Thoracic aorta (tissue), 2 donors: ENCODE measurements around the gene CDC25B. TPM values are rescaled to one million over a fixed set of nuclear protein-coding genes. Genes with fewer than 3 reads are reported as not detected.

Experiments used
- ATAC-seq: fragments of 150-250 bp; one replicate; pipeline ENCODE4 v1.8.0; 2017; ENCODE audit warnings: low read depth; ENCODE audit not compliant: insufficient number of reproducible peaks, low FRiP score
- DNase-seq: peaks from one replicate; pipeline ENCODE4 v3.0.0-alpha.2; 2020; ENCODE audit warnings: low spot score
- H3K27ac ChIP-seq, 2 donors: fragments of 200-600 bp; sonication (generic); 1 replicate in 1 of 2; 2 replicates in 1 of 2; pipeline ENCODE4 v1.5.1; 2016; ENCODE audit warnings: mild to moderate bottlenecking in 2 of 2, moderate library complexity in 2 of 2
- H3K27me3 ChIP-seq: fragments of 200-600 bp; sonication (generic); replicated peaks from 2 replicates; pipeline ENCODE4 v1.6.0; 2016; ENCODE audit warnings: mild to moderate bottlenecking; ENCODE audit not compliant: insufficient read depth
- H3K36me3 ChIP-seq: fragments of 200-600 bp; sonication (generic); one replicate; pipeline ENCODE4 v1.5.1; 2016
- H3K4me1 ChIP-seq, 2 donors: fragments of 200-600 bp; sonication (generic); 1 replicate in 1 of 2; 2 replicates in 1 of 2; pipeline versions ENCODE4 v1.5.1 to v1.6.0; 2016; ENCODE audit warnings: low read depth in 2 of 2, mild to moderate bottlenecking in 1 of 2; ENCODE audit not compliant: control insufficient read depth in 1 of 2
- H3K4me3 ChIP-seq: fragments of 200-600 bp; sonication (generic); 2 replicates; pipeline ENCODE4 v1.5.1; 2016; ENCODE audit warnings: mild to moderate bottlenecking
- H3K9me3 ChIP-seq: fragments of 200-600 bp; sonication (generic); 2 replicates; pipeline ENCODE4 v1.5.1; 2016
- total RNA-seq, 2 donors: library from RNA; depleted of rRNA; stranded (reverse); fragments of >200 nt; gene quantifications; one replicate each; pipeline versions ENCODE4 v1.1.0 to v1.2.3, GENCODE V29; 2016
- TF ChIP-seq, protein P1 (sequence below): fragments of 200-600 bp; sonication (generic); IDR thresholded peaks from one replicate; pipeline ENCODE4 v1.5.1; 2019; ENCODE audit warnings: antibody characterized with exemption

The CDC25B gene
- total RNA-seq, 2 donors from 2014 or later = 28.4 to 41.8 TPM

DNA sequence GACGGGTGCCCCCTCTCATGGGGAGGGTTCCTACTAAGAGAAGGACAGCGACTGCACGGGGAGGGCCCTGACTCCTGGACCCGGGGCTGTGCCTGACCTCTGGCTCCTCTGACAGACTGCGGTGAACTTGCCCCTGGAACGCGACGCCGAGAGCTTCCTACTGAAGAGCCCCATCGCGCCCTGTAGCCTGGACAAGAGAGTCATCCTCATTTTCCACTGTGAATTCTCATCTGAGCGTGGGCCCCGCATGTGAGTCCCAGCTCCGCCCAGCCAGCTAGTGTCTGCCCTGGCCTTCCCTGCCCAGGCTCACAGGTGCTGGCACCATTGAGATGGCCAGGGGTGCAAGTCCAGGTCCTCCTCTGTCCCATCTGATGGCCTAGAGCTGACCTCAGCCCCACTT, 7.2 kb downstream of the CDC25B start:
- Histone ChIP-seq H3K27ac (no peak overlapping the region), H3K27me3 (no peaks in the 10 kb centered on the region), H3K36me3 (peaks cover 45% of the 10 kb centered on the region), H3K4me1 (peaks cover 23 to 49% of the 10 kb centered on the region in 2 donors), H3K9me3 (no peaks in the 10 kb centered on the region), H3K4me3 (no peak overlapping the region)
- DNase-seq = no peak
- ATAC-seq = no peak
- TF ChIP-seq, protein P1, sequence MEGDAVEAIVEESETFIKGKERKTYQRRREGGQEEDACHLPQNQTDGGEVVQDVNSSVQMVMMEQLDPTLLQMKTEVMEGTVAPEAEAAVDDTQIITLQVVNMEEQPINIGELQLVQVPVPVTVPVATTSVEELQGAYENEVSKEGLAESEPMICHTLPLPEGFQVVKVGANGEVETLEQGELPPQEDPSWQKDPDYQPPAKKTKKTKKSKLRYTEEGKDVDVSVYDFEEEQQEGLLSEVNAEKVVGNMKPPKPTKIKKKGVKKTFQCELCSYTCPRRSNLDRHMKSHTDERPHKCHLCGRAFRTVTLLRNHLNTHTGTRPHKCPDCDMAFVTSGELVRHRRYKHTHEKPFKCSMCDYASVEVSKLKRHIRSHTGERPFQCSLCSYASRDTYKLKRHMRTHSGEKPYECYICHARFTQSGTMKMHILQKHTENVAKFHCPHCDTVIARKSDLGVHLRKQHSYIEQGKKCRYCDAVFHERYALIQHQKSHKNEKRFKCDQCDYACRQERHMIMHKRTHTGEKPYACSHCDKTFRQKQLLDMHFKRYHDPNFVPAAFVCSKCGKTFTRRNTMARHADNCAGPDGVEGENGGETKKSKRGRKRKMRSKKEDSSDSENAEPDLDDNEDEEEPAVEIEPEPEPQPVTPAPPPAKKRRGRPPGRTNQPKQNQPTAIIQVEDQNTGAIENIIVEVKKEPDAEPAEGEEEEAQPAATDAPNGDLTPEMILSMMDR = no peak

DNA sequence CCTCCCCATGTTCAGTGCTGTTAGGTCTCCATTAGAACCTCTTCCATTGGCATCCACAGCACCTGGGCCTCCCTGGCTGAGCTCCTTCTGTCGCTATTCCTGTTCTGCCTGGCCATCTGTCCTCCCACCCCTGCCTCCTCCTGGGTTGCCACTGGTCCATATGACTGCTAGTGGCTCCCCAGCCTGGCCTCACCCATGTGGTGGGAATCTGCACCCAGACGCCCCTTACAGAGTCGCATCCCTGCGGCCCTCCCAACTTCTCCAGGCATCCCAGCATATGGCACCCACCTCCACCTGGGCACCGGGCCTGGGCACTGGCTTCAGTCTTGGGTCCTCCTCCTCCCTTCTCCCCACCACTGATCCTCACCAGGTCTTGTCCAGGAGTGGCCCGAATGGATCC, 7.7 kb downstream of the CDC25B start:
- Histone ChIP-seq H3K36me3 (peaks cover 45% of the 10 kb centered on the region), H3K27me3 (no peaks in the 10 kb centered on the region), H3K4me1 (peaks cover 26 to 49% of the 10 kb centered on the region in 2 donors), H3K9me3 (no peaks in the 10 kb centered on the region), H3K4me3 (no peak overlapping the region), H3K27ac (no peak overlapping the region)
- no peak for ATAC-seq
- TF ChIP-seq, protein P1 = no peak
- no peak for DNase-seq

DNA sequence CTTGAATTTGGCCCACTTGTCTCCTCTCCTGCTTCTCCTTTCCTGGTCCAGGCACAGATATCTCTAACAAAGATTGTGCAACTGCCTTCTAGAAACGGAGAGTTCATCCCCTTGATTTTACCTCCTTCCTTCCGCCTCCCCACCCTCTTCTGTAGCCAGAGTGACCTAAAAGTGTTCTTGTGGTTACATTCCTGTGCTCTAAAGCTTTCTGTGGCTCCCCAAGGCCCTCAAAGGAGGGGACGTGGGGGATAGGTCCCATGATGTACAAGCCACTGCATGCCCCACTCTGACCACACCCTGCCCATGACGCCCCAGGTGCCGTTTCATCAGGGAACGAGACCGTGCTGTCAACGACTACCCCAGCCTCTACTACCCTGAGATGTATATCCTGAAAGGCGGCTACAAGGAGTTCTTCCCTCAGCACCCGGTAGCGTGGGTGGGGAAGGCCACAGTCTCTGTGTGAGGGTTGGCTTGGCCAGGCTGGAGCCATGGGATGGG, 8.2 kb downstream of the CDC25B start:
- Histone ChIP-seq H3K27me3 (no peaks in the 10 kb centered on the region), H3K27ac (no peak overlapping the region), H3K4me1 (peaks cover 26 to 46% of the 10 kb centered on the region in 2 donors), H3K4me3 (no peak overlapping the region), H3K36me3 (peaks cover 45% of the 10 kb centered on the region), H3K9me3 (no peaks in the 10 kb centered on the region)
- TF ChIP-seq, protein P1 = no peak
- DNase-seq (no peak), ATAC-seq (no peak)

DNA sequence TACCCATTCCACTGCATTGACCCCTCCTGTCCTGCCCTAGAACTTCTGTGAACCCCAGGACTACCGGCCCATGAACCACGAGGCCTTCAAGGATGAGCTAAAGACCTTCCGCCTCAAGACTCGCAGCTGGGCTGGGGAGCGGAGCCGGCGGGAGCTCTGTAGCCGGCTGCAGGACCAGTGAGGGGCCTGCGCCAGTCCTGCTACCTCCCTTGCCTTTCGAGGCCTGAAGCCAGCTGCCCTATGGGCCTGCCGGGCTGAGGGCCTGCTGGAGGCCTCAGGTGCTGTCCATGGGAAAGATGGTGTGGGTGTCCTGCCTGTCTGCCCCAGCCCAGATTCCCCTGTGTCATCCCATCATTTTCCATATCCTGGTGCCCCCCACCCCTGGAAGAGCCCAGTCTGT, 8.7 kb downstream of the CDC25B start:
- H3K27me3 ChIP-seq = no peaks in the 10 kb centered on the region
- ATAC-seq = no peak
- H3K36me3 ChIP-seq = peaks cover 45% of the 10 kb centered on the region
- H3K27ac ChIP-seq = no peak overlapping the region
- H3K4me1 ChIP-seq = peaks cover 26 to 44% of the 10 kb centered on the region in 2 donors
- no peaks in the 10 kb centered on the region for H3K9me3 ChIP-seq
- H3K4me3 ChIP-seq = no peak overlapping the region
- TF ChIP-seq, protein P1 = no peak
- no peak for DNase-seq

DNA sequence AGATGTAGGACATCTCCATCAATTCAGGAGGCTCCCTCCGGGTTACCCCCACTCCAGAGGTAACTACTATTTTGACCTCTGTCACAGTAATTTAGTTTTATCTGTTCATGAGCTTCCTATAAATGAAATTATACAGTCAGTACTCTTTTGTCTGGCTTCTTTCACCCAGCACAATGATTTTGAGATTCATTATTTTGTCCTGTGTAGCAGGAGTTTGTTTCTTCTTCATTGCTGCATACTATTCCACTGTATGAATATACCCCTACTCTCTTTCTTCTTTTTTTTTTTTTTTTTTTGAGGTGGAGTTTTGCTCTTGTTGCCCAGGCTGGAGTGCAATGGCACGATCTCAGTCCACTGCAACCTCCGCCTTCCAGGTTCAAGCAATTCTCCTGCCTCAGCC, 12.4 kb downstream of the CDC25B start:
- Histone ChIP-seq H3K4me1 (peaks cover 34 to 76% of the 10 kb centered on the region in 2 donors), H3K4me3 (peak overlapping the region; percentile 48), H3K27ac (peak overlapping the region; percentile 94 to 97), H3K27me3 (no peaks in the 10 kb centered on the region), H3K9me3 (no peaks in the 10 kb centered on the region), H3K36me3 (peaks cover 9% of the 10 kb centered on the region)
- TF ChIP-seq, protein P1 = no peak
- no peak for DNase-seq
- no peak for ATAC-seq
